ENCODE results near the gene EIF3L.

GRCh38 chr22:37910890-37911672 is 61.9 kb downstream of the EIF3L start:
- TF ChIP-seq, protein P1, sequence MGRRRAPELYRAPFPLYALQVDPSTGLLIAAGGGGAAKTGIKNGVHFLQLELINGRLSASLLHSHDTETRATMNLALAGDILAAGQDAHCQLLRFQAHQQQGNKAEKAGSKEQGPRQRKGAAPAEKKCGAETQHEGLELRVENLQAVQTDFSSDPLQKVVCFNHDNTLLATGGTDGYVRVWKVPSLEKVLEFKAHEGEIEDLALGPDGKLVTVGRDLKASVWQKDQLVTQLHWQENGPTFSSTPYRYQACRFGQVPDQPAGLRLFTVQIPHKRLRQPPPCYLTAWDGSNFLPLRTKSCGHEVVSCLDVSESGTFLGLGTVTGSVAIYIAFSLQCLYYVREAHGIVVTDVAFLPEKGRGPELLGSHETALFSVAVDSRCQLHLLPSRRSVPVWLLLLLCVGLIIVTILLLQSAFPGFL (CRISPR knock-in tag; IDR thresholded peaks at IDR 0.05) = no peak
- TF ChIP-seq, protein P2, sequence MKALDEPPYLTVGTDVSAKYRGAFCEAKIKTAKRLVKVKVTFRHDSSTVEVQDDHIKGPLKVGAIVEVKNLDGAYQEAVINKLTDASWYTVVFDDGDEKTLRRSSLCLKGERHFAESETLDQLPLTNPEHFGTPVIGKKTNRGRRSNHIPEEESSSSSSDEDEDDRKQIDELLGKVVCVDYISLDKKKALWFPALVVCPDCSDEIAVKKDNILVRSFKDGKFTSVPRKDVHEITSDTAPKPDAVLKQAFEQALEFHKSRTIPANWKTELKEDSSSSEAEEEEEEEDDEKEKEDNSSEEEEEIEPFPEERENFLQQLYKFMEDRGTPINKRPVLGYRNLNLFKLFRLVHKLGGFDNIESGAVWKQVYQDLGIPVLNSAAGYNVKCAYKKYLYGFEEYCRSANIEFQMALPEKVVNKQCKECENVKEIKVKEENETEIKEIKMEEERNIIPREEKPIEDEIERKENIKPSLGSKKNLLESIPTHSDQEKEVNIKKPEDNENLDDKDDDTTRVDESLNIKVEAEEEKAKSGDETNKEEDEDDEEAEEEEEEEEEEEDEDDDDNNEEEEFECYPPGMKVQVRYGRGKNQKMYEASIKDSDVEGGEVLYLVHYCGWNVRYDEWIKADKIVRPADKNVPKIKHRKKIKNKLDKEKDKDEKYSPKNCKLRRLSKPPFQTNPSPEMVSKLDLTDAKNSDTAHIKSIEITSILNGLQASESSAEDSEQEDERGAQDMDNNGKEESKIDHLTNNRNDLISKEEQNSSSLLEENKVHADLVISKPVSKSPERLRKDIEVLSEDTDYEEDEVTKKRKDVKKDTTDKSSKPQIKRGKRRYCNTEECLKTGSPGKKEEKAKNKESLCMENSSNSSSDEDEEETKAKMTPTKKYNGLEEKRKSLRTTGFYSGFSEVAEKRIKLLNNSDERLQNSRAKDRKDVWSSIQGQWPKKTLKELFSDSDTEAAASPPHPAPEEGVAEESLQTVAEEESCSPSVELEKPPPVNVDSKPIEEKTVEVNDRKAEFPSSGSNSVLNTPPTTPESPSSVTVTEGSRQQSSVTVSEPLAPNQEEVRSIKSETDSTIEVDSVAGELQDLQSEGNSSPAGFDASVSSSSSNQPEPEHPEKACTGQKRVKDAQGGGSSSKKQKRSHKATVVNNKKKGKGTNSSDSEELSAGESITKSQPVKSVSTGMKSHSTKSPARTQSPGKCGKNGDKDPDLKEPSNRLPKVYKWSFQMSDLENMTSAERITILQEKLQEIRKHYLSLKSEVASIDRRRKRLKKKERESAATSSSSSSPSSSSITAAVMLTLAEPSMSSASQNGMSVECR (CRISPR knock-in tag; IDR thresholded peaks at IDR 0.05) = no peak
- TF ChIP-seq THRB (CRISPR knock-in tag; conservative IDR thresholded peaks at IDR 0.05) (no peak), ILF3 (IDR thresholded peaks at IDR 0.05; ENCODE audit: borderline replicate concordance) (no peak), ZNF121 (CRISPR knock-in tag; conservative IDR thresholded peaks at IDR 0.05) (no peak), ATF1 (CRISPR knock-in tag; IDR thresholded peaks at IDR 0.05) (no peak), ATF1 (tag; IDR thresholded peaks at IDR 0.05) (no peak), BRF2 (IDR thresholded peaks at IDR 0.05; ENCODE audit: borderline replicate concordance, insufficient read depth, insufficient read length) (no peak), ZBTB33 (CRISPR knock-in tag; IDR thresholded peaks at IDR 0.05) (no peak), HMGXB4 (CRISPR knock-in tag; IDR thresholded peaks at IDR 0.05) (no peak), CTCF (IDR thresholded peaks at IDR 0.05 in 2 of 3, conservative IDR thresholded peaks at IDR 0.05 in 1 of 3; ENCODE audit: insufficient read depth in 2 of 3, low read depth in 1 of 3, low read length in 3 of 3) (no peak)

Data from K562 (cell line).